H1 (cell line): ENCODE data around the gene KSR2.

ENCODE experiments used
- CEBPB ChIP-seq: IDR thresholded peaks from 2 replicates; pipeline ENCODE4 v1.6.1; 2012; ENCODE audit warnings: low read depth, low read length
- EP300 ChIP-seq, 2 experiments: IDR thresholded peaks; 1 replicate in 1 of 2; 2 replicates in 1 of 2; pipeline ENCODE4 v1.6.1; 2011 to 2012; ENCODE audit warnings: low read depth in 2 of 2, low read length in 2 of 2, mild to moderate bottlenecking in 2 of 2, borderline replicate concordance in 1 of 2, inconsistent platforms in 1 of 2, moderate library complexity in 1 of 2
- JUND ChIP-seq: IDR thresholded peaks from 2 replicates; pipeline ENCODE4 v1.6.1; 2011; ENCODE audit warnings: mild to moderate bottlenecking, improper control_type of control experiment, low read length
- NRF1 ChIP-seq: IDR thresholded peaks from 2 replicates; pipeline ENCODE4 v1.6.1; 2011; ENCODE audit warnings: mild to moderate bottlenecking, low read depth, low read length, improper control_type of control experiment
- POLR2A ChIP-seq, 2 experiments: IDR thresholded peaks; 1 replicate in 1 of 2; 2 replicates in 1 of 2; pipeline ENCODE4 v1.6.1; 2011; ENCODE audit warnings: low read depth in 2 of 2, low read length in 2 of 2, mild to moderate bottlenecking in 2 of 2; ENCODE audit errors: control extremely low read depth in 1 of 2
- RAD21 ChIP-seq, 2 experiments: IDR thresholded peaks in 1 of 2; conservative IDR thresholded peaks in 1 of 2; 2 replicates each; pipeline ENCODE4 v1.6.1; 2011; ENCODE audit warnings: low read depth in 2 of 2, low read length in 2 of 2, improper control_type of control experiment in 1 of 2, inconsistent platforms in 1 of 2, mild to moderate bottlenecking in 1 of 2, moderate library complexity in 1 of 2
- RBBP5 ChIP-seq: IDR thresholded peaks from 2 replicates; pipeline ENCODE4 v1.7.1; 2012; ENCODE audit warnings: low read depth, mild to moderate bottlenecking, inconsistent platforms, low read length, moderate library complexity, borderline replicate concordance
- SP2 ChIP-seq: IDR thresholded peaks from 2 replicates; pipeline ENCODE4 v1.6.1; 2012; ENCODE audit warnings: mild to moderate bottlenecking, low read length, inconsistent platforms
- TF ChIP-seq, protein P1 (sequence below): IDR thresholded peaks from 2 replicates; pipeline ENCODE4 v1.6.1; 2012; ENCODE audit warnings: inconsistent platforms
- TF ChIP-seq, protein P2 (sequence below), 3 experiments: IDR thresholded peaks; 1 replicate in 2 of 3; 2 replicates in 1 of 3; pipeline versions ENCODE4 v1.5.1 to v1.6.1; 2011; ENCODE audit warnings: low read length in 3 of 3, mild to moderate bottlenecking in 3 of 3, inconsistent platforms in 2 of 3, low read depth in 1 of 3, moderate library complexity in 1 of 3; ENCODE audit not compliant: insufficient read depth in 1 of 3; ENCODE audit errors: control extremely low read depth in 1 of 3

DNA sequence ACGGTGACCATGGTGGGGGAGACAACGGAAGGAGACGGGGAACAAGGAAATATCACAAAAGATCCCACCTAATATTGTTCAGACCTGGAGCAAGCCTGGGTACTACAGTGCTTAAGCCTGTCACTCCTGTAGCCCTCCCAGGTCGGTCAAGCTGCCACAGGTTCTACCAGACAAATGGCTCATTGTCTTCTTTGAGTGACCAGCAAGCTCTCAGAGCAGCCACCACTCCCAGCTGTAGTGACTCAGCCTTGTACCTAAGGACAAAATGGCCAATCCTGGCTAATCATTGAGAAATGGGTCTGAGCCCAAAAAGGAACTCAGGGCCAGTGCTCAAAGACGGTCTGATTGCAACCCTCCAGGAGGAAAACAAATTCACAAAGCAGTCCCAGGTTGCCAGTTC is 368.9 kb downstream of the KSR2 start:
- TF ChIP-seq RAD21 (IDR thresholded peaks at IDR 0.05 in 1 of 2, conservative IDR thresholded peaks at IDR 0.05 in 1 of 2; ENCODE audit: low read depth in 2 of 2, low read length in 2 of 2) (no peak), SP2 (no peak), JUND (no peak), CEBPB (no peak), EP300 (IDR thresholded peaks at IDR 0.05; ENCODE audit: borderline replicate concordance in 1 of 2, low read depth in 2 of 2, low read length in 2 of 2) (no peak), NRF1 (no peak), RBBP5 (no peak), POLR2A (IDR thresholded peaks at IDR 0.05; ENCODE audit: control extremely low read depth in 1 of 2, low read depth in 2 of 2, low read length in 2 of 2) (no peak)
- TF ChIP-seq, protein P1, sequence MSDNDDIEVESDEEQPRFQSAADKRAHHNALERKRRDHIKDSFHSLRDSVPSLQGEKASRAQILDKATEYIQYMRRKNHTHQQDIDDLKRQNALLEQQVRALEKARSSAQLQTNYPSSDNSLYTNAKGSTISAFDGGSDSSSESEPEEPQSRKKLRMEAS: no peak
- TF ChIP-seq, protein P2, sequence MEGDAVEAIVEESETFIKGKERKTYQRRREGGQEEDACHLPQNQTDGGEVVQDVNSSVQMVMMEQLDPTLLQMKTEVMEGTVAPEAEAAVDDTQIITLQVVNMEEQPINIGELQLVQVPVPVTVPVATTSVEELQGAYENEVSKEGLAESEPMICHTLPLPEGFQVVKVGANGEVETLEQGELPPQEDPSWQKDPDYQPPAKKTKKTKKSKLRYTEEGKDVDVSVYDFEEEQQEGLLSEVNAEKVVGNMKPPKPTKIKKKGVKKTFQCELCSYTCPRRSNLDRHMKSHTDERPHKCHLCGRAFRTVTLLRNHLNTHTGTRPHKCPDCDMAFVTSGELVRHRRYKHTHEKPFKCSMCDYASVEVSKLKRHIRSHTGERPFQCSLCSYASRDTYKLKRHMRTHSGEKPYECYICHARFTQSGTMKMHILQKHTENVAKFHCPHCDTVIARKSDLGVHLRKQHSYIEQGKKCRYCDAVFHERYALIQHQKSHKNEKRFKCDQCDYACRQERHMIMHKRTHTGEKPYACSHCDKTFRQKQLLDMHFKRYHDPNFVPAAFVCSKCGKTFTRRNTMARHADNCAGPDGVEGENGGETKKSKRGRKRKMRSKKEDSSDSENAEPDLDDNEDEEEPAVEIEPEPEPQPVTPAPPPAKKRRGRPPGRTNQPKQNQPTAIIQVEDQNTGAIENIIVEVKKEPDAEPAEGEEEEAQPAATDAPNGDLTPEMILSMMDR (IDR thresholded peaks at IDR 0.05; ENCODE audit: control extremely low read depth in 1 of 3, insufficient read depth in 1 of 3, low read depth in 1 of 3, low read length in 3 of 3): no peak
